Lung (tissue), 12 donors: ENCODE results near the gene HNF1A. TPM values are rescaled to one million over a fixed set of nuclear protein-coding genes. Genes with fewer than 3 reads are reported as not detected.
A peak's percentile ranks its signal among the peaks of the same experiment; 100 is the strongest.

ENCODE experiments used
- ATAC-seq: fragments of 200-7000 bp; cut with Tn5 transposase; one replicate; pipeline ENCODE4 v1.9.1; 2020; ENCODE audit warnings: moderate number of reproducible peaks; ENCODE audit not compliant: insufficient read depth, low FRiP score
- DNase-seq, 3 donors: peaks; one replicate each; pipeline ENCODE4 v3.0.0-alpha.2; 2013 to 2017
- H3K27ac ChIP-seq, 2 donors: one replicate each; pipeline ENCODE4 v1.5.1; 2013; ENCODE audit warnings: mild to moderate bottlenecking in 2 of 2, moderate library complexity in 2 of 2, control low read depth in 1 of 2, inconsistent platforms in 1 of 2, low read depth in 1 of 2, low read length in 1 of 2
- H3K27me3 ChIP-seq, 3 donors: one replicate each; pipeline ENCODE4 v1.5.1; 2013; ENCODE audit warnings: low read length in 2 of 3; ENCODE audit not compliant: control insufficient read depth in 3 of 3, insufficient read depth in 3 of 3
- H3K36me3 ChIP-seq, 4 donors: one replicate each; pipeline ENCODE4 v1.5.1; 2013; ENCODE audit warnings: low read length in 4 of 4, mild to moderate bottlenecking in 1 of 4, moderate library complexity in 1 of 4; ENCODE audit not compliant: control insufficient read depth in 4 of 4, insufficient read depth in 4 of 4
- H3K4me1 ChIP-seq, 5 donors: one replicate each; pipeline ENCODE4 v1.5.1; 2013; ENCODE audit warnings: low read length in 5 of 5, mild to moderate bottlenecking in 2 of 5, moderate library complexity in 1 of 5; ENCODE audit not compliant: control insufficient read depth in 5 of 5, insufficient read depth in 5 of 5
- H3K4me3 ChIP-seq: one replicate; pipeline ENCODE4 v1.5.1; 2013; ENCODE audit warnings: mild to moderate bottlenecking, control low read depth, moderate library complexity
- H3K9ac ChIP-seq, 2 donors: one replicate each; pipeline ENCODE4 v1.5.1; 2013; ENCODE audit warnings: low read length in 2 of 2, control low read depth in 1 of 2; ENCODE audit not compliant: insufficient read depth in 1 of 2
- H3K9me3 ChIP-seq, 4 donors: one replicate each; pipeline ENCODE4 v1.5.1; 2013; ENCODE audit warnings: low read length in 3 of 4, mild to moderate bottlenecking in 1 of 4, moderate library complexity in 1 of 4; ENCODE audit not compliant: control insufficient read depth in 4 of 4, insufficient read depth in 3 of 4
- WGBS, 2 donors: extraction: QIAGEN DNeasy Blood & Tissue Kit; methylation state at CpG; one replicate each; pipeline ENCODE4 v1.1.7; 2013; 5-methylcytosine and 5-hydroxymethylcytosine counted together
- polyA plus RNA-seq, 2 donors: library from polyadenylated mRNA; stranded (reverse); fragments of 200-250 nt; gene quantifications; one replicate each; pipeline ENCODE4 v1.2.1, GENCODE V29; 2013
- total RNA-seq, 2 donors: library from RNA; depleted of rRNA in 1 of 2; stranded (reverse); fragments of >200 nt in 1 of 2; gene quantifications; one replicate each; pipeline ENCODE4 v1.2.1, GENCODE V29; 2014 to 2021
- TF ChIP-seq, protein P1 (sequence below): IDR thresholded peaks from 2 replicates; pipeline ENCODE4 v1.5.1; 2012; ENCODE audit warnings: mild to moderate bottlenecking; ENCODE audit errors: control extremely low read depth, extremely low read depth
- donor health status: control.
- donor health status: control.
- donor health status: Bipolar disorder and iron deficiency.
- donor health status: healthy.
- donor health status: DM: yes; HTN: yes; CAD: no.

The HNF1A gene
- total and polyA plus RNA-seq, 4 donors, result 0.06 to 0.52 (median 0.27) TPM

DNA sequence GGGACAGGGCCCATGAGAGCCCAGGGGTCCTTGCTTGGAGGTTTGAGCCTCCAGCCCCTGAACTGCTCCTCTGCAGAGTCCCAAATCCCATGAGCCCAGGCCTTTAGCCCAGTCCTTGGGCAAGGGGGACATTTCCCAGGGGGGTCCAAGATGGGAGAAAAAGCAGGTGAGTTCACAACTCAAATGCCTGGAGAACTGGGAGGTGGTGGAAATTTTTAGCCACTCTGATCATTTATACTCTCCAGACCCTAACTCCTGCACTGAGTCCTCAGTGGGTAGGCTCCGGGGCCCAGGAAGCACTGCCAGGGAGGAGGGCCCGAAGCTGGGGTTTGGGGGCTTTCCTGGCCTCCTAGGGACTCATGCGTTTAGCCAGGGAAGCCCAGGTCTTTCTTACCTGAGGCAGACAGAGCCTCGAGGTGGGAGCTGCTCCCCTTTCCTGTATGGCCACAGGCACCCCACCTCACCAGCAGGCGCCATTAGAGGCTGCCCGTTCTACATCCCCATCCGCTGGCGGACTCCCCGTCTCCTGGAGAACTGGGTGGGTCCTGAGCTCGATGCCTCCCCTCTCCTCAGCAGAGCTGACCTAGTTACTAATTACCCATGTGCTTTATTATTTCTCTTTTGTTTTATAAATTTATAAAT is 998 bp downstream of the HNF1A start:
- Histone ChIP-seq H3K9ac (no peak overlapping the region), H3K4me3 (no peak overlapping the region), H3K27ac (no peak overlapping the region), H3K36me3 (no peaks in the 10 kb centered on the region), H3K9me3 (no peaks in the 10 kb centered on the region), H3K4me1 (peaks cover 0 to 6% (median 0%) of the 10 kb centered on the region in 5 donors), H3K27me3 (no peaks in the 10 kb centered on the region)
- no peak for ATAC-seq
- TF ChIP-seq, protein P1, sequence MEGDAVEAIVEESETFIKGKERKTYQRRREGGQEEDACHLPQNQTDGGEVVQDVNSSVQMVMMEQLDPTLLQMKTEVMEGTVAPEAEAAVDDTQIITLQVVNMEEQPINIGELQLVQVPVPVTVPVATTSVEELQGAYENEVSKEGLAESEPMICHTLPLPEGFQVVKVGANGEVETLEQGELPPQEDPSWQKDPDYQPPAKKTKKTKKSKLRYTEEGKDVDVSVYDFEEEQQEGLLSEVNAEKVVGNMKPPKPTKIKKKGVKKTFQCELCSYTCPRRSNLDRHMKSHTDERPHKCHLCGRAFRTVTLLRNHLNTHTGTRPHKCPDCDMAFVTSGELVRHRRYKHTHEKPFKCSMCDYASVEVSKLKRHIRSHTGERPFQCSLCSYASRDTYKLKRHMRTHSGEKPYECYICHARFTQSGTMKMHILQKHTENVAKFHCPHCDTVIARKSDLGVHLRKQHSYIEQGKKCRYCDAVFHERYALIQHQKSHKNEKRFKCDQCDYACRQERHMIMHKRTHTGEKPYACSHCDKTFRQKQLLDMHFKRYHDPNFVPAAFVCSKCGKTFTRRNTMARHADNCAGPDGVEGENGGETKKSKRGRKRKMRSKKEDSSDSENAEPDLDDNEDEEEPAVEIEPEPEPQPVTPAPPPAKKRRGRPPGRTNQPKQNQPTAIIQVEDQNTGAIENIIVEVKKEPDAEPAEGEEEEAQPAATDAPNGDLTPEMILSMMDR, result no peak
- DNase-seq, result no peak
- WGBS, 2 donors, result 88 to 92% methylated on average over 10 of the region's 10 CpGs

DNA sequence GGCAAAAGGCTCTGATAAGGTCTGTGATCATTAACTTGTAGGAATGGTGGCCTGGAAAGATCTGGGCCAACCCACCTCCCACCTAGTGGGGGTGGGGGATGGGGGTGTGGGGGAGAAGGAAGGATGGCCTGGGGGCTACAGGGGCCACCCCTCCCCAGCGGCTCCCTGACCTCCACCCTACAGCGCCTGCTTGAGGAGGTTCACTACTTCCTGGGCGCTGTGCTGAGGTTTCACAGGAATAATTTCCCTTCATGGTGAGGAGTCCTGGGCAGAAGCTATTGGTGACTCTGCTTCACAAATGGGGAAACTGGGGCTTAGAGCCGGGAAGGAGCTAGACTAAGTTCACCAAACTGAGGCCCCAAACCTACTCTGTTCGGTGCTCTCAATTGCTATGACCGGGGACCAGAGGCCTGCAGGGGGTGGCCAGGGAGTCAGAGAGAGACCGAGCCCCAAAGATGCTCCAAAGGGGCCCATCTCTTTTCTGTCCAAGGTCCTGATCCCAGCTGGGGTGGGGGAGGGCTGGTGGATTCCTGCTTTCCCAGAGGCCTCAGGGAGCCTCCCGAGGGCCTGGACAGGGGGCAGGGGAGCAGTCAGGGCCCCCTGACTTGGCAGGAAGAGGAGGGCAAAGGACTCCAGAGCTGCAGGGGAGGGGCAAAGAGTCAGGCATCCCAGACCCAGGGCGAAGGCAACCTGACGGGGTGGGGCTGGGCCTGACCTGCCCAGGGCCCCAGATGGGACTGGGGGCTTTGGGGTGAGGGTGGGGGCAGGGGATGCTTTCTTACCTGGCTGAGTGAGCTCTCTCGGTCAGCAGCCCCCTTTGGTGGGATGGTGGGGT is 1.7 kb downstream of the HNF1A start:
- Histone ChIP-seq H3K4me1 (peaks cover 0 to 7% (median 0%) of the 10 kb centered on the region in 5 donors), H3K9ac (no peak overlapping the region), H3K4me3 (no peak overlapping the region), H3K27me3 (no peaks in the 10 kb centered on the region), H3K27ac (no peak overlapping the region), H3K9me3 (no peaks in the 10 kb centered on the region), H3K36me3 (no peaks in the 10 kb centered on the region)
- WGBS, 2 donors, result 71 to 72% methylated on average over 11 of the region's 11 CpGs
- ATAC-seq, result no peak
- TF ChIP-seq, protein P1, result no peak
- DNase-seq, result no peak

DNA sequence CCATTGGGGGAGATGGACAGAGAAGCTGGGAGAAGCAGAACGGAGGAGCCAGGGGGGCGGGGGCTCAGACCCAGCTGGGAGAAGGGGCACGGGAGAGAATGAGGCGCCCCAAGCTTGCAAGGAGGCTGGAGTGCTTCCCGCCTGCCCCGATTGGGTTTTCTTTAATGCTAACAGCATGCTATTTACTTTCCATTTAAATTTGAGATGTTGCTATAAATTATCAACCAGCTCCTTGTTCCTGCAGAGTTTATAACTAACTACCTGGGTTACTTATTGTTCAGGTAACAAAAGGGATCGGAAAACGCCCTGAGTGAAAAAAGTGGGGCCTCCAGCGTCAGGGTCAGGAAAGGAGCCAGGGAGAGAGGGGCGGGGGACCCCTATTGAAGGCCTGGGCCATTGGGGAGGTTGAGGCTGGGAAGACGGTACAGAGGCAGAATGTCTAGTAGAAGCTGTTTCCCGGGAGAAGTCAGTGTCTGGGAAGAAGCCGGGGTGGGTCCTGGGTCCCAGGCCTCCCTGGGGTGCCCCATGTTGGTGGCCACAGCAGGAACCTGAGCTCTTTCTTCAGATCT is 2.5 kb downstream of the HNF1A start:
- Histone ChIP-seq H3K9ac (no peak overlapping the region), H3K9me3 (no peaks in the 10 kb centered on the region), H3K4me1 (peaks cover 0 to 7% (median 0%) of the 10 kb centered on the region in 5 donors), H3K4me3 (no peak overlapping the region), H3K36me3 (no peaks in the 10 kb centered on the region), H3K27me3 (no peaks in the 10 kb centered on the region), H3K27ac (no peak overlapping the region)
- ATAC-seq (no peak), DNase-seq (peak; percentile 47 to 75 (median 66))
- TF ChIP-seq, protein P1, result no peak
- 64 to 76% methylated on average over 13 of the region's 13 CpGs for WGBS, 2 donors
